Measurements from ENCODE around the gene VEZF1.

VEZF1 gene

GRCh38 chr17:57984261-57984890 lies 3.7 kb downstream of the VEZF1 start:
- Histone ChIP-seq H3K79me2 (peaks cover 28% of the 10 kb centered on the region), H3K9me3 (ENCODE audit: control insufficient read depth, low read length) (no peaks in the 10 kb centered on the region), H3K9ac (no peak overlapping the region), H3K36me3 (ENCODE audit: control insufficient read depth, insufficient read depth, low read length) (no peaks in the 10 kb centered on the region), H2AFZ (no peak overlapping the region), H3K4me1 (peaks cover 12% of the 10 kb centered on the region), H3K27ac (no peak overlapping the region), H3K4me2 (ENCODE audit: low read length) (no peak overlapping the region), H3K4me3 (ENCODE audit: low read depth, low read length) (no peak overlapping the region), H3K27me3 (ENCODE audit: control insufficient read depth, insufficient read depth, low read length) (no peaks in the 10 kb centered on the region)
- no peak for TF ChIP-seq CTCF (IDR thresholded peaks at IDR 0.05)

GRCh38 chr17:57983446-57983845 lies 4.6 kb downstream of the VEZF1 start:
- peaks cover 12% of the 10 kb centered on the region for H3K4me1 ChIP-seq
- H3K9ac ChIP-seq: no peak overlapping the region
- H3K9me3 ChIP-seq (ENCODE audit: control insufficient read depth, low read length): no peaks in the 10 kb centered on the region
- H2AFZ ChIP-seq: no peak overlapping the region
- peaks cover 30% of the 10 kb centered on the region for H3K79me2 ChIP-seq
- TF ChIP-seq CTCF (IDR thresholded peaks at IDR 0.05): no peak
- H3K27ac ChIP-seq: no peak overlapping the region
- H3K36me3 ChIP-seq (ENCODE audit: control insufficient read depth, insufficient read depth, low read length): no peaks in the 10 kb centered on the region
- H3K27me3 ChIP-seq (ENCODE audit: control insufficient read depth, insufficient read depth, low read length): no peaks in the 10 kb centered on the region
- no peak overlapping the region for H3K4me3 ChIP-seq (ENCODE audit: low read depth, low read length)
- H3K4me2 ChIP-seq (ENCODE audit: low read length): peak overlapping the region; percentile 30

GRCh38 chr17:57982452-57983170 lies 5.4 kb downstream of the VEZF1 start:
- Histone ChIP-seq H3K9ac (no peak overlapping the region), H3K27ac (no peak overlapping the region)
- no peak for TF ChIP-seq CTCF (IDR thresholded peaks at IDR 0.05)

GRCh38 chr17:57980522-57980921 lies 7.5 kb downstream of the VEZF1 start:
- Histone ChIP-seq H3K79me2 (peaks cover 26% of the 10 kb centered on the region), H3K27me3 (ENCODE audit: control insufficient read depth, insufficient read depth, low read length) (no peaks in the 10 kb centered on the region), H3K9ac (no peak overlapping the region), H2AFZ (no peak overlapping the region), H3K4me1 (peaks cover 12% of the 10 kb centered on the region), H3K9me3 (ENCODE audit: control insufficient read depth, low read length) (no peaks in the 10 kb centered on the region), H3K4me3 (ENCODE audit: low read depth, low read length) (no peak overlapping the region), H3K36me3 (ENCODE audit: control insufficient read depth, insufficient read depth, low read length) (no peaks in the 10 kb centered on the region), H3K4me2 (ENCODE audit: low read length) (no peak overlapping the region), H3K27ac (no peak overlapping the region)
- no peak for TF ChIP-seq CTCF (IDR thresholded peaks at IDR 0.05)

More at GRCh38 chr17:57982452-57983170, 5.4 kb downstream of the VEZF1 start:
- Histone ChIP-seq H3K9me3 (ENCODE audit: control insufficient read depth, low read length) (no peaks in the 10 kb centered on the region), H2AFZ (no peak overlapping the region), H3K4me2 (ENCODE audit: low read length) (no peak overlapping the region), H3K27me3 (ENCODE audit: control insufficient read depth, insufficient read depth, low read length) (no peaks in the 10 kb centered on the region), H3K79me2 (peaks cover 30% of the 10 kb centered on the region), H3K4me1 (peaks cover 12% of the 10 kb centered on the region), H3K36me3 (ENCODE audit: control insufficient read depth, insufficient read depth, low read length) (no peaks in the 10 kb centered on the region), H3K4me3 (ENCODE audit: low read depth, low read length) (no peak overlapping the region)
